Measurements from ENCODE around the gene PWWP2B.
A peak's percentile ranks its signal among the peaks of the same experiment; 100 is the strongest.
"Not testable (repeated sequence)": the region's sequence is repeated elsewhere in the genome, so short reads cannot be mapped to it uniquely, and the experiment has no call there.

PWWP2B gene

DNA sequence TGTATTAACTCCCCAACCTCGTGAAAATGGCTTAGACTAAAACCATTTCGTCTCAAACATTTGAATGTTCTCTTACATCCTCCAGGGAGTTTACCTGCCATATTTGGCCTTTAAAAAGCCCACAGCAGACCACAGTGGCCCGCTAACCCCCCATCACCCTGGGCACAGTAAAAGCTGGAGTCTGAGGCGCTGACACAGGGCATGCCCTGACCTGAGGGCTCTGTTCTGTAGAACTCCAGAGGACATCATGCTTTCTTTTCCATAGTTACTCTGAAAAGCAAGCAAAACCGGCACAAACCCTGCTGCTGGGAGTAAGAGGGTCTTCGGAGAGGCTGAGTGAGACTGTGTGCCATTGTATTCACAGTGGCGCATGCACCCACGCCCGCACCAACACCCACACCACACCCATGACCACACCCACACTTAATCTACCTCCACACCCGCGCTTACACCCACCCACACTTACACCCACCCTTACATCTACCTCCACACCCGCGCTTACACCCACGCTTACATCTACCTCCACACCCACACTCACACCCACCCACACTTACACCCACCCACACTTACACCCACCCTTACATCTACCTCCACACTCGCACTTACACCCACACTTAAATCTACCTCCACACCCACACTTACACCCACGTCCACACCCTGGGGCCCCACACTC, 32.9 kb upstream of the PWWP2B start:
- DNase-seq: peak; percentile 28

DNA sequence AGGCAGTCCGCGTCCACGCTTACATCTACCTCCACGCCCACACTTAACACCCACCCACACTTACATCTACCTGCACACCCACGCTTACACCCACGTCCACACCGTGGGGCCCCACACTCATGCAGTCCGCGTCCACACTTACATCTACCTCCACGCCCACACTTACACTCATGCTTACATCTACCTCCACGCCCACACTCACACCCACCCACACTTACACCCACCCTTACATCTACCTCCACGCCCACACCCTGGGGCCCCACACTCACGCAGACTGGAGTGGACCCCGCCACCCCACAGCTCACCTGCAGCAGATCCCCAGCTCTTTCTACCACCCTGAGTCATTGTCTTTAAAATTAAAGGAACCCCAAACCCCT, 32.4 kb upstream of the PWWP2B start:
- no peak for DNase-seq

DNA sequence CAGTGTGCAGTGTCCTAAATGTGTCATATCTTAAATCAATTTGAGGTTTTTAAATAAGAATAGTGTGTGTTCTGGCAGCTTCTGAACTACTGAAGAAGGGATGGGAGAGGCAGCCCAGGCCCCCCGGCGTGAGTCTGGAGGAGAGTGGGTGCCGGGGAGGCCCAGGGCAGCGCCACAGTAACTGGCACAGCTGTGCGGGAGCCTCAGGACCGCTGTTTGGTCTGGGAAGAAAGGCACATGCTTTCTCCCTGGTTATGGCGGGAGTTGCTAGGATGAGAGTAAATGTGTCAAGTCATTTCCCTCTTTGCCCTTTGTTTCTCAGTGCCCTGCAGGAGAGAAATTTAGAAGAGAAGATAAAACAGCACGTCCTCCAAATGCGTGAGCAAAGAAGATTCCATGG, 31.9 kb upstream of the PWWP2B start:
- DNase-seq: no peak

DNA sequence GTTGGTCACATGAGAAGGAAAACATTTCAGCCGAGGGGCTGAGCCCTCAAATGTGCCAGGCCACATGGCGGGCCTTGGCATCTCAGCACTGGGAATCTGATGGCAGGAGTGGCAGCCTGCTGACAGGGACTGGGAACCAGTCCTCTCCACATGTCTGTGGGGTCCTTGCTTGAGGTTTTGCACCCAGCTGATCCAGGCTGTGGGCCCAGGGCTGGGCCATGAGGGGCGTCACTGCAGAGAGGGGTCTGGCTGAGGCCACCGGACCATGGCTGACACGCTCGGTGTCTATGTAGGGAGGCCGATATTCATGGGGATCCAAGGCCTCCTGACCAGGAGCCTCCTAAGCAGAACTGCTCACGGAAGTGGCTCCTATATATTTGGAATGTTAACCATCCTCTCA, 31.0 kb upstream of the PWWP2B start:
- DNase-seq: no peak

DNA sequence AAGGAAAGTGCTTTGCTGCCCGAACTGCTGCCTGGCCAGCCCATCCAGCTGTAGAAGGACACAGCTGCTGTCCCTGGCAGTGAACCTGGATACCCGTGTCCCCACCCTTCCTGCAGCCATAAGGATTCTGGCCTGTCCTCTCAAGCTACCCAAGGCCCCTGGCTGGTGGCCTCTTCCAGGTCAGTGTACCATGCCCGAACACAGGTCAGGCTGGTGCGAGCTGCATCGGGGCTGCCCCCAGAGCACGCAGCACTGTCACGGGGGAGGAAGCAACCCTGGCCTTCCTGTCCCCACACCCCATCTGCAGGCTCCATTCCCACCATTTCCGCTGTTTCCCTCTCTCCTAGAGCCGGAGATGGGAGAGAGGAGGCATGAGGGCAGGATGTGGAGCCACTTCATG, 30.5 kb upstream of the PWWP2B start:
- no peak for DNase-seq

DNA sequence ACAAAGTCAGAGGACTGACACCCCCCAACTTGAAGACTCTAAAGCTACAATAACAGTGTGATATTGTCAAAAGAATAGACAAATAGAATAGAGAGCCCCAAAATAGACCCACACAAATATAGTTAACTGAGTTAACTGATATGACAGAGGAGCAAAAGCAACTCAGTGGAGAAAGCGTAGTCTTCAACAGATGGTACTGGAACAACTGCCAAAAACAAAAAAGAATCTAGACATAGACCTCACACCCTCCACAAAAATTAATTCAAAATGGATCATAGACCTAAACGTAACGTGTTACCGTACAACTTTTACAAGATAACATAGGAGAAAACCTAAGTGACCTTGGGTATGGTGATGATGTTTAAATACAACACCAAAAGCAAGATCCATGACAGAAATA, 28.6 kb upstream of the PWWP2B start:
- no peak for DNase-seq

DNA sequence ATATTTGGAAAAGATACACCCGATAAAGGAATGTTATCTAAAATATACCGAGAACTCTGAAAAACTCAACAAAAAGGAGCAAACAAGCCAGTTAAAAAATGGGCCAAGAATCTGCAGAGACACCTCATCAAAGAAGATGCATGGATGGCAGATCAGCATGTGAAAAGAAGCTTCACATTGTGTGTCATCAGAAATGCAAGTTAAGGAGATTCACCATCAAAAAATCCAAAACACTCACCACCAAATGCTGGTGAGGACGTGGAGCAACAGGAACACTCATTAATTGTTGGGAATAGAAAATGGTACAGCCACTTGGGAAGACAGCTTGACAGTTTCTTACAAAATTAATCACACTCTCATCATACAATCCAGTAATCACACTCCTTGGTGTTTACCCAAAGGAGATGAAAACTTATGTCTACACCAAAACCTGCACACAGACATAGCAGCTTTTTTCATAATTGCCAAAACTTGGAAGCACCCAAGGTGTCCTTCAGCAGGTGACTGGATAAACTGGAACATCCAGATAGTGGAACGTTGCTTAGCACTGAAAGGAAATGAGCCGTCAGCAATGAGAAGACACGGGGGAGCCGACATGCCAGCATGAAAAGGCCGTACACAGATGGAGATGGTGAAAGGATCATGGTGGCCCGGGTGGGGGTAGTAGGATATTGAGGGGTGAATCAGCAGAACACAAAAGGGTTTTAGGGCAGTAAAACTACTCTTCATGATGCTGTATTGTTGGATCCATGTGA, 27.9 kb upstream of the PWWP2B start:
- DNase-seq: no peak

DNA sequence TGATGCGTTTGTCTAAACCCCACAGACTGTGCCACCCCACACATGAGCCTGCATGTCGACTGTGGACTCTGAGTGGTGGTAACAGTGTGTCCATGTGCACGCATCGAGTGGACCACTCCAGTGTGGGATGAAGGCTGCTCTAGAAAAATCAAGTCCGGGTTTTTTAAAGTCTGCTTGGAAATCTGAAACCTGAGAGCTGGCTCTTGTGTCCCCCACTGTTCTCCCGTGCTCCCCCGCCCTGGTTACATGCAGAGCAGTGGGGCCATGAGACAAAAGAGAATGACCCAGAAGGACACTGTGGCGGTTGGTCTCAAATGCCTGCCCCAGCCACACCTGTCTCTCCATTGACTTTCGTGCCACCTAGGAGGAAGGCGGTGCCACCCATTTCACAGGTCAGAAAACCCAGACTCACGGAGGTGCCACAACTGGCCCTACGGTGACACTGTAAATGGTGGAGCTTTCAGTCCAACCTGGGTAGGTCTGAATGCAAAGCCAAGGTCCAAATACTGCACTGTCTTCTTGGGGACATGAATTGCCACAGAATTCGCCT, 27.3 kb upstream of the PWWP2B start:
- no peak for DNase-seq

DNA sequence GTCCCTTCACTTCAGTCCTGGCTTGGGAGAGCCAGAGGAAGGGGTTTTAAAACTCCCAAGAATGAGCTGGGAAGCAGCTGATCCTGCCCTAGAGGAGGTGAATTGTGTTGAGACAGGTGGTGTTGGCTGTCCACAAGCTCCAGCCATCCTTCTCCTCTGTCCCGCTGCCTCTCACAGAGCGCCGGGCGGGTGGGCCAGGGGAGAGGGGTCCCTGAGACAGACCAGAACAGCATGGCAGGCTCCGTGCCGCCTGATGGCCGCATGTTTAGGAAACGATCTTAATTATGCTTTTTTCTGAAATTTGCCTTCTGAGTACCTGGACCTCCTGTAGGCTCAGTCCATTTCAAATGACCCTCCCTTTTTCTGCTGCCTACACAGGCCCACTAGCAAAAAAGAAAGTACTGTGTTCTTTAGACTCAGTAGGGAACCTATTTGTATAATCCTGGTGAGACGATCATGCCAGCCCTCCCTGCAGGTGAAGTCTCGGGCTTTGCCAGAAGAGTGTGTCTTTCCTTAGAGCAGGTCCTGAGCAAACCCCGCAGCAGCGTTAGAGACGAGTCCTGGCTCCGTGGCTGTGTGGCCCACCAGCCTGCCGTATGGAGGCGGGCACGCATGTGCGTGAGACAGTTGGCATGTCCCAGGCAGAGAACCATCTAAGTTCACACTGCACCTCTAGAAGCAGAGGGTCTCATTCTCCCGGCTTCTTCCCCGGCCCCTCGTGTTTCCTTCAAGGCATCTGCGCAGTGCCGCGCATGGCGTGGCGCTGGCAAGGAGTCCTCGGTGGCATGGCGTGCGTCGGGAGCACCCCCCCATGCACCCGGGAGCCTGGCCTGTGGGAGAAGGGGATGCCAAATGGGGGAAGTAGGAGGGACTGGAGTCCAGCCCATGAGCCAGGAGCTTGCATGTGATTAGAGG, 26.3 kb upstream of the PWWP2B start:
- DNase-seq: no peak

DNA sequence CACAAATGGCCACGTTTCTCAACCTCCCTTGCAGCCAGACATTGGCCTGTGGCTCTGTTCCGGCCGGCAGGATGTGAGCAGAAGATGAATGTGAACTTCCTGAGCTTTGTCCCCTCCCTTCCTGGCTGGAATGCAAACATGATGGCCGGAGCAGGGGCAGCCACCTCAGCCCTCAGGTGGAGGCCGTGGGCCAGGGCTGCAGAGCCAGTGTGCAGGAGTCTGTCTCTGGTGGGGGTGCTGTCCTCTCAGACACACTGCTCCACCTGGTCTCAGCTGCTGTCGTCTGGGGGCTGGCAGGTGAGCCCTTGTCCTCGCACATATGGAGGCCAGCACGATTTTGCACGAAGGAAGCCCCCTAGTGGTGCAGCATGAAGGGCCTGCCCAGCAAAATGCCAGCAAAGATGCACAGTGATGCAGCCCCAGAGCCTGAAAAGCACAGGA, 25.3 kb upstream of the PWWP2B start:
- peak; percentile 43 for DNase-seq

DNA sequence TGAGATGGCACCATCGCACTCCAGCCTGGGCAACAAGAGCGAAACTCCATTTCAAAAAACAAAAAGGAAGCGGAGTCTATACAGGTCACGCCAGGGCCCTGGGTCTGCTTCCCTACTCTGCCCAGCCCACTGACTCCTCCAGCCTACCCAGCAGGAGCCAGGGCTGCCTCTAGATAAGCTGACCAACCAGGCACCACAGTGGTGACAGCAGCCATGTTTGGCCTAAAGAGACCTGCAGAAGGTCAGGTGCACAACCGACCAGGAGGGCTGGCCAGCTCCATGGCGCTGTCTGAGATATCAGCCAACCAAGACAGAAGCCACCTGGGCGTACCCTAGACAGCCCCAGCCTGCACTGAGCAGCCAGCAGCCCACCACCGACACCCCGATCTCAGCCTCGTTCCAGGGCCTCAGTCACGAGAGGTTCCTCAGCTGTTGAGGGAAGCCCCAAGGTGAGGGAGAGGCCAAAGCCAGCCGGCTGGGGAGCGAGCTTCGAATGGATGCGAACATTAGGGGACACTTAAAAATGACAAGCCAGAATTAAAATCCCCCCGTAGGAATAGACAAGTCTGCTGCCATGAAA, 24.4 kb upstream of the PWWP2B start:
- DNase-seq: no peak

DNA sequence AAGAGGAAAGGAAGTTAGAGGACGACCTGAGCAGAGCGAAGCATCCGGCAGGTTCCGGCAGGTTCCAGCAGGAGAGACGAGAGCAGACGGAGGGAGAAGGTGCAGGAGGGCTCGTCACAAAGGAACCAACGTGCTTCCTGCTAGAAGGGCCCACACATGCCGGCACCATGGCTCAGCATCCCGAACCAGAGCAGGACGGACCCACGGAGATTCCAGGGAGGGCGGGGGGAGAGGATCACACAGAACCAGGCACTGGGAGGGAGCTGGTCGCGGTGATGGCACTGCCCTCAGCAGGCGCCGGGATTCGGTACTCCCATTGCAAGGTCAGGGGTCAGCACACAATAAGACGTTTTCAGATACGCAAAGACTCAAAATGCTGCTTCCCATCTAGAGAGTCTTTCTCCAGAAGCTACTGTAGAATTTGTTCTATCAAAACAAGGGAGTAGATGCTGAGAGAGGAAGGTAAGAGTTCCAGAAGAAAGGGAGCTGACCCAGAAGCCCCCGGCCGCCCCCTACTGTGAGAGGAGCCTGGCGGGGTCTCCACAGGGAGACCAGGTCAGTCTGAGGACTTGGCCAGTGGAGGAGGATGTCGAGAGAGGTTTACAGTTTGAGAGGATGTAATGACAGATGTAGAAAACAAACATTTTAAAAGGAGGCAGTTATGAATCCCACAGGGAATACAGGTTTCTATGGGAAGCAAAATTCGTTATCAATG, 23.6 kb upstream of the PWWP2B start:
- DNase-seq: no peak

DNA sequence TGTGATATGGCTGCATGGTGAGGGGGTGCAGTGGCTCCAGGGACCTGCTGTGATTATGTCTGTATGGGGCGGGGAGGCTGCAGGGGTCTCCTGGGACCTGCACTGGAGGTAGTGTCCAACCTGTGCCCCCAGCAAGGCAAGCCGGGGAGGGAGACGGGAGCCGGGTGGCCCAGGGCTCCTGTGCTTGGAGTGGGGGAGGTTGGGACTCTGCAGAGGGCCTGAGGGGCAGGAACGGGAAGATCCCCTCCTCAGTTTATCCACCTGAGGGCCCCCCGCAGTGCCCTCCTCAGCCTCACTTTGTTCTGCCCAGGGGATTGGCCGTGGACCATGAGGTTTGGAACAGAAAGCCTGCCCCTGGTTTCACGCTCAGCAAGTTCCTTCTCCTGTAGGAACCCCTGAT, 22.8 kb upstream of the PWWP2B start:
- DNase-seq: no peak

DNA sequence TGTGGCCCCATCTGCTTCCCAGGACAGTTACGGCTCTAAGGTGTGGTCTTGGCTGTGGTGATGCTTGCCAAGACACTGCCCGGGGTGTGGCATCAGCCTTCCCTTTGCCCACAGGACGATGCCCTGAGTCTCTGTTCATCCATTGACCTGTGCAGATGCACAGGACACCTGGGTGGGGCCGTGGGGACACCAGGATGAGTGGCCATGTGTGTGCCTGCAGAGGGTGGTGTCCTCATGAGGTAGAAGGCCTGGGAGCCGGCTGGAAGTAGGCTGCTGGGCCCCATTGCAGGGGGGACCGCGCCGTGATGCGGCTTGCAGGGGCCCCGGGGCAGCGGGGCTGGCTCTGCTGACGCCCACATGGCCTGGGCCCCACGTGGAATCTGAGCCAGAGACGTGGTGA, 22.4 kb upstream of the PWWP2B start:
- DNase-seq: no peak

DNA sequence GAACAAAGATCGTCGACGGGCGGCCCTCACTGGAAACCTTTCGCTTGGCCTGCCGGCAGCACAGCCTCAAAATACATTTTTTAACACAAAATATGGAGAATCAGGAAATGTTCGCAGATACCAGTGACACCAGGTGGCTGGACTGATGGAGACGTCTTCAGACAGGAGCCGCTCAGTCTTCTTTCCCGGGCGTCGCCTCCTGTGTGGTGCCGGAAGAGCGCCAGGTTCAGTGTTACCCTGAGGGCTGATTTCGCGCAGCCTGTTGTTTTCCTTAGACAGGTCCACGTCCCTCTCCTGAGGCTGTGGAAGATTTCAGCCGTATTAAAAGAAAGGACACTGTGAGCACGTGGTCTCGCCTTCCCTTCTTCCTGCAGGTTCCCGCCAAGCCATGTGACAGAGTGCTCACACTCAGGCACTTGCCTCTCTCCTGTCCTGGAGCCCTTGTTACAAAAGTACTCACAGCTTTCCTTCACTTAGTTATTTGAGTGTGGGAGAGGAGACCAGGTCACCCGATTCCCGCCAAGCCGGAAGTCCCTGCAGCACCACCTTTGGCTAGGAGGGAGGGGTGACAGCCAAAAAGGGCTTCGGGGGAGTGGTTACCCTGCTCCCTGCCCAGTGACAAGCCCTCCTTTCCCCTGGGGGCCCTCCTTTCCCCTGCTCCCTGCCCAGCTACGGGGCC, 21.7 kb upstream of the PWWP2B start:
- DNase-seq: no peak

DNA sequence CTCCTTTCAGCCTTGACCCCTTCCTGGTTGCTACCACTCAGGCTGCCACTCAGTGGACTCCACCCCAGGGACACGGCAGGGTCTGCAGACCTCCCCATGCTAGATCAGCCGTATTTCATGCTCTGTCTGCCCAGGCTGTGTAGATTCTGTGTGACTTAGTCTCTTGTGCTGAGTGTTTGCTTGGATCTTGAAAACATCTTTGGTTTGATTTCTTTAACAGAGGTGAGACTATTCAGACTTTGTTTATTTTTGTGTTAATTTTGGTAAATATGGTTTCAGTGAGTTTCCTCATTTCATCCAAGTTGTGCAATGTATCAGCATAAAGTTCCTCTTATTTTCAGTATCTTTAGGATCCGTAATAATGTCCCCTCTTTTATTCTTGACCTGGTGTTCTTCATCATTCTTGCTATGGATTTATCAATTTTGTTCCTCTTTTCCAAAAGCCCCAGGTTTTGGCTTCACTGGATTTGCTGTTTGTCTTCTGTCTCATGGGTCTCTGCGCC, 21.2 kb upstream of the PWWP2B start:
- DNase-seq: no peak

DNA sequence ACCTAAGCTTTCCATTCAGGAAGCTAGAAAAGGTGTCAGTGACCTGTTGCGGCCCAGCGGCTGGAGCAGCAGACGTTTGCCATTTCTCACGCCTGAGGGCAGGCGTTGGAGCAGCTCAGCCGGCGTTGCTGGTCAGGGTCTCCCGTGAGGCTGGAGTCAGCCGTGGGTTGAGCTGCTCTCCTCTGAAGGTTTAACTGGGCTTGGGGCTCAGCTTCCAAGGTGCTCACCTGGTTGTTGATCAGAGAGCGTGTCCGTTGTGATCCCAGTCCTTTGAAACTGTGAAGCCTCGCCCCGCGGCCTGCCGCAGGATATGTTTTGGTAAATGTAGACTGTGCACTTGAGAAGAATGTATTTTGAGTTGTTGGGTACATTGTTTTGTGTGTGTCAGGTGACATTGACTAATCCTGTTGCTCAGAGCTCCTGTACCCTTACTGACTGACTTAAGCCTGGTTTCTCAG, 20.6 kb upstream of the PWWP2B start:
- no peak for DNase-seq

DNA sequence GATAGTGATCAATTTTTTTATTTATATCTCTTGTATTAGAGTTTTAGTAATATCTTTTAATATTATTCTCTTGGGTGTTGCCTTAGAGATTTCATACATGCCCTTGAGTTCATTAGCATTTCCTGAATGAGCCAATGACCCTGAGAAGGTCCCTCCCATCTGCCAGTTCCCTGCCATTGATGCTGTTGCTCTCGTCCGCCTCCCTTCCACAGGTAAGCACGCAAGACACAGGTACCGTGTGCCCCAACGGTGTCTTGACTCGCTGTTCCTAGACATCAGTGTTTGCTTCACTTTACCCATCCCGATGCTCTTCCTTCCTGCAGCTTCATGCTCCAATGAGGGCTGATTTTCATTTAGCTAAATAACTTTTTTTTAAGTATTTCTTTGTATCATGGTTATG, 19.7 kb upstream of the PWWP2B start:
- no peak for DNase-seq

DNA sequence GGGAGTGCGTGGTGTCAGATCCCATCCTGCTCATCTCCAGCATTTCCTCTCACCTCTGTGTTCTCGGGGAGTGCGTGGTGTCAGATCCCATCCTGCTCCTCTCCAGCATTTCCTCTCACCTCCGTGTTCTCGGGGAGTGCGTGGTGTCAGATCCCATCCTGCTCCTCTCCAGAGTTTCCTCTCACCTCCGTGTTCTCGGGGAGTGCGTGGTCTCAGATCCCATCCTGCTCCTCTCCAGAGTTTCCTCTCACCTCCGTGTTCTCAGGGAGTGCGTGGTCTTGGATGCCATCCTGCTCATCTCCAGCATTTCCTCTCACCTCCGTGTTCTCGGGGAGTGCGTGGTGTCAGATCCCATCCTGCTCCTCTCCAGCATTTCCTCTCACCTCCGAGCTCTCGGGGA, 18.0 kb upstream of the PWWP2B start:
- DNase-seq: not testable (repeated sequence)

DNA sequence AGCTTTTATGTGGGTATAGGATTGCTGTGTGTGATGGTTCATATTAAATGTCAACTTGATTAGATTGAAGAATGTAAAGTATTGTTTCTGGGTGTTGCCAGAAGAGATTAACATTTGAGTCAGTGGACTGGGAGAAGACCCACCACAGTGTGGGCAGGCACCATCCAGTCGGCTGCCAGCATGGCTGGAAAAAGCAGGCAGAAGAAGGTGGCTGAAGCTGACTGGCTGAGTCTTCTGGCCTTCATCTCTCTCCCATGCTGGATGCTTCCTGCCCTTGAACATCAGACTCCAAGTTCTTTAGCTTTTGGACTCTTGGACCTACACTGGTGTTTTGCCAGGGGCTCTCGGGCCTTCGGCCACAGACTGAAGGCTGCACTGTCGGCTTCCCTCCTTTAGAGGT, 16.0 kb upstream of the PWWP2B start:
- not testable (repeated sequence) for DNase-seq

DNA sequence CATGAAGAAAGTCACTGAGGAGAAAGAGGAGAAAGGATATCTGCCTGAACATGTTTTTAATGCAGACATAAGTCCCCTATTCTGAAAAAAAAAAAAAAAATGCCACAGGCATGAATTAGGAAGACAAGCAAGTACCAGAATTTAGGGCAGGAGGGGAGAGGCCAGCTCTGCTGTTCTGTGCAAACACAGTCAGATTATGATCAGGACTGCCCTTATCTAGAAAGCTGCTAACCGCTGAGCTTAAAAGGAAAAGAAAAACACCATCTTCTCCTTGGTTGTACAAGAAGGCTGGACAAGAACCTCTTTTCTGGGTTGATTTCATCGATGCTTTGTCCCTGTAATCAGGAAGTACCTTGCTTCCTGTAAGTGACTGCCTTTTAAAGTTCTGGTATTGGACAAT, 15.3 kb upstream of the PWWP2B start:
- no peak for DNase-seq

All from CD4-positive, alpha-beta T cell treated with Interleukin-17A for 4 hours (primary cell).